K562 (cell line): Measurements from ENCODE around the gene CHAD.

Source experiments
- BMI1 ChIP-seq: fragments of 150-350 bp; IDR thresholded peaks from 2 replicates; pipeline ENCODE4 v1.6.1; 2014; ENCODE audit warnings: low read length
- E4F1 ChIP-seq: fragments of 250-450 bp; sonication (Bioruptor Pico); IDR thresholded peaks from 2 replicates; pipeline ENCODE4 v1.5.0; 2021; ENCODE audit warnings: mild to moderate bottlenecking, borderline replicate concordance
- EZH2 ChIP-seq: IDR thresholded peaks from 2 replicates; pipeline ENCODE4 v1.6.1; 2012; ENCODE audit warnings: low read depth, mild to moderate bottlenecking, inconsistent platforms, low read length, borderline replicate concordance
- MAZ ChIP-seq, 2 experiments: fragments of 450-650 bp in 1 of 2; sonication (generic) in 1 of 2; formaldehyde crosslinking; IDR thresholded peaks in 1 of 2; conservative IDR thresholded peaks in 1 of 2; 2 replicates each; pipeline versions ENCODE4 v1.4.0 to v1.5.0; 2020; ENCODE audit warnings: mild to moderate bottlenecking in 1 of 2, missing genetic modification reagents in 1 of 2
- PKNOX1 ChIP-seq: fragments of 450-650 bp; IDR thresholded peaks from 2 replicates; pipeline ENCODE4 v1.6.1; 2016
- POLR2A ChIP-seq: fragments of 450-650 bp; conservative IDR thresholded peaks from 2 replicates; pipeline ENCODE4 v1.6.1; 2016
- RCOR1 ChIP-seq, 2 experiments: IDR thresholded peaks; 2 replicates each; pipeline ENCODE4 v1.6.1; 2012; ENCODE audit warnings: low read depth in 2 of 2, low read length in 2 of 2, borderline replicate concordance in 1 of 2, improper control_type of control experiment in 1 of 2
- RFX5 ChIP-seq: IDR thresholded peaks from 2 replicates; pipeline ENCODE4 v1.6.1; 2011; ENCODE audit warnings: low read depth, mild to moderate bottlenecking, improper control_type of control experiment, low read length
- SLC30A9 ChIP-seq: fragments of 250-450 bp; sonication (Bioruptor Pico); IDR thresholded peaks from 2 replicates; pipeline ENCODE4 v1.8.0; 2022; ENCODE audit warnings: mild to moderate bottlenecking, moderate library complexity
- ZBTB49 ChIP-seq: sonication (generic); formaldehyde crosslinking; IDR thresholded peaks from 2 replicates; pipeline ENCODE4 v1.8.0; 2022; ENCODE audit warnings: missing genetic modification reagents, mild to moderate bottlenecking, borderline replicate concordance
- ZBTB7A ChIP-seq: IDR thresholded peaks from 2 replicates; pipeline ENCODE4 v1.6.1; 2011; ENCODE audit warnings: low read depth, mild to moderate bottlenecking, low read length, moderate library complexity, borderline replicate concordance; ENCODE audit not compliant: control insufficient read depth
- ZKSCAN8 ChIP-seq: fragments of 200-800 bp; sonication (Bioruptor generic); IDR thresholded peaks from 2 replicates; pipeline ENCODE4 v1.6.1; 2016; ENCODE audit warnings: missing genetic modification characterization, missing compliant biosample characterization
- ZNF639 ChIP-seq, 2 experiments: fragments of 200-800 bp in 1 of 2; sonication (Bioruptor generic) in 1 of 2; sonication (generic) in 1 of 2; formaldehyde crosslinking in 1 of 2; IDR thresholded peaks in 1 of 2; conservative IDR thresholded peaks in 1 of 2; 2 replicates each; pipeline versions ENCODE4 v1.5.0 to v1.6.1; 2016 to 2020; ENCODE audit warnings: missing compliant biosample characterization in 1 of 2, missing genetic modification characterization in 1 of 2, missing genetic modification reagents in 1 of 2
- TF ChIP-seq, protein P1 (sequence below), 3 experiments: IDR thresholded peaks in 2 of 3; conservative IDR thresholded peaks in 1 of 3; 2 replicates each; pipeline ENCODE4 v1.5.1; 2011 to 2012; ENCODE audit warnings: low read length in 3 of 3, mild to moderate bottlenecking in 3 of 3, control low read depth in 2 of 3, improper control_type of control experiment in 1 of 3, inconsistent platforms in 1 of 3, low read depth in 1 of 3, mixed read lengths in 1 of 3, moderate library complexity in 1 of 3; ENCODE audit not compliant: insufficient read depth in 2 of 3

- no peak for TF ChIP-seq RCOR1 (IDR thresholded peaks at IDR 0.05; ENCODE audit: borderline replicate concordance in 1 of 2, low read depth in 2 of 2, low read length in 2 of 2)
- no peak for TF ChIP-seq BMI1
- TF ChIP-seq, protein P1, sequence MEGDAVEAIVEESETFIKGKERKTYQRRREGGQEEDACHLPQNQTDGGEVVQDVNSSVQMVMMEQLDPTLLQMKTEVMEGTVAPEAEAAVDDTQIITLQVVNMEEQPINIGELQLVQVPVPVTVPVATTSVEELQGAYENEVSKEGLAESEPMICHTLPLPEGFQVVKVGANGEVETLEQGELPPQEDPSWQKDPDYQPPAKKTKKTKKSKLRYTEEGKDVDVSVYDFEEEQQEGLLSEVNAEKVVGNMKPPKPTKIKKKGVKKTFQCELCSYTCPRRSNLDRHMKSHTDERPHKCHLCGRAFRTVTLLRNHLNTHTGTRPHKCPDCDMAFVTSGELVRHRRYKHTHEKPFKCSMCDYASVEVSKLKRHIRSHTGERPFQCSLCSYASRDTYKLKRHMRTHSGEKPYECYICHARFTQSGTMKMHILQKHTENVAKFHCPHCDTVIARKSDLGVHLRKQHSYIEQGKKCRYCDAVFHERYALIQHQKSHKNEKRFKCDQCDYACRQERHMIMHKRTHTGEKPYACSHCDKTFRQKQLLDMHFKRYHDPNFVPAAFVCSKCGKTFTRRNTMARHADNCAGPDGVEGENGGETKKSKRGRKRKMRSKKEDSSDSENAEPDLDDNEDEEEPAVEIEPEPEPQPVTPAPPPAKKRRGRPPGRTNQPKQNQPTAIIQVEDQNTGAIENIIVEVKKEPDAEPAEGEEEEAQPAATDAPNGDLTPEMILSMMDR (IDR thresholded peaks at IDR 0.05 in 2 of 3, conservative IDR thresholded peaks at IDR 0.05 in 1 of 3; ENCODE audit: insufficient read depth in 2 of 3, low read depth in 1 of 3, low read length in 3 of 3): no peak
- no peak for TF ChIP-seq ZBTB7A
- TF ChIP-seq EZH2: no peak
- no peak for TF ChIP-seq POLR2A
- TF ChIP-seq E4F1 (CRISPR knock-in tag): no peak
- no peak for TF ChIP-seq MAZ (CRISPR knock-in tag; conservative IDR thresholded peaks at IDR 0.05 in 1 of 2, IDR thresholded peaks at IDR 0.05 in 1 of 2)
- TF ChIP-seq ZNF639 (CRISPR knock-in tag; conservative IDR thresholded peaks at IDR 0.05 in 1 of 2, IDR thresholded peaks at IDR 0.05 in 1 of 2): no peak
- TF ChIP-seq ZKSCAN8: no peak
- TF ChIP-seq ZBTB49 (CRISPR knock-in tag): no peak
- TF ChIP-seq RFX5: no peak
- no peak for TF ChIP-seq PKNOX1
- no peak for TF ChIP-seq SLC30A9 (CRISPR knock-in tag)
Measured at GRCh38 chr17:50507871-50508572, 39.3 kb upstream of the CHAD start, which contains the start of gene MYCBPAP.
